WTC11 (cell line): Measurements from ENCODE around the gene EHF. TPM values are rescaled to one million over a fixed set of nuclear protein-coding genes. Genes with fewer than 3 reads are reported as not detected.

ENCODE experiments used
- ATAC-seq: fragments of 200-7000 bp; cut with Tn5 transposase; 2 replicates; pipeline ENCODE4 v1.10.0; 2021; ENCODE audit warnings: mild to moderate bottlenecking, moderate library complexity
- CTCF ChIA-PET: fragments of 300-600 bp; sonication (Branson Sonifier 250); formaldehyde crosslinking; loops from one replicate; lab custom pipeline; 2021; ENCODE audit warnings: antibody characterized with exemption; lab: Charles Lee
- POLR2A ChIA-PET: fragments of 350-600 bp; sonication (Branson Sonifier 250); formaldehyde crosslinking; loops from one replicate; lab custom pipeline; 2021; ENCODE audit warnings: antibody characterized with exemption; lab: Charles Lee
- DNase-seq: peaks from one replicate; pipeline ENCODE4 v3.0.0; 2021; ENCODE audit warnings: low spot score
- H3K27ac Mint-ChIP-seq: 2 replicates; pipeline ENCODE4 v1.8.0; 2021; ENCODE audit warnings: mixed read lengths
- H3K27me3 Mint-ChIP-seq: 2 replicates; pipeline ENCODE4 v1.8.0; 2021; ENCODE audit warnings: low read depth, mild to moderate bottlenecking, moderate library complexity, mixed read lengths
- H3K36me3 Mint-ChIP-seq: 2 replicates; pipeline ENCODE4 v1.8.0; 2021; ENCODE audit warnings: mixed read lengths
- H3K4me1 Mint-ChIP-seq: 2 replicates; pipeline ENCODE4 v1.8.0; 2022; ENCODE audit warnings: mixed read lengths
- H3K4me3 Mint-ChIP-seq: 2 replicates; pipeline ENCODE4 v1.8.0; 2021; ENCODE audit warnings: mild to moderate bottlenecking, moderate library complexity, mixed read lengths
- H3K9me3 Mint-ChIP-seq: 2 replicates; pipeline ENCODE4 v1.8.0; 2021; ENCODE audit warnings: mixed read lengths
- CREB1 ChIP-seq: sonication (generic); formaldehyde crosslinking; IDR thresholded peaks from 2 replicates; pipeline ENCODE4 v1.8.0; 2023; ENCODE audit warnings: mild to moderate bottlenecking, missing genetic modification reagents
- ELF4 ChIP-seq: sonication (generic); formaldehyde crosslinking; IDR thresholded peaks from 2 replicates; pipeline ENCODE4 v1.8.1; 2022; ENCODE audit warnings: low read depth, mild to moderate bottlenecking, moderate library complexity, missing genetic modification reagents
- FOXP1 ChIP-seq: sonication (generic); formaldehyde crosslinking; IDR thresholded peaks from 2 replicates; pipeline ENCODE4 v1.8.0; 2022; ENCODE audit warnings: missing genetic modification reagents, mild to moderate bottlenecking, moderate library complexity, borderline replicate concordance
- GRHL2 ChIP-seq: fragments of 250-450 bp; sonication (Bioruptor Pico); IDR thresholded peaks from 2 replicates; pipeline ENCODE4 v1.8.0; 2022; ENCODE audit warnings: mild to moderate bottlenecking, moderate library complexity; ENCODE audit not compliant: insufficient replicate concordance, severe bottlenecking
- IRF2 ChIP-seq: sonication (generic); formaldehyde crosslinking; IDR thresholded peaks from 2 replicates; pipeline ENCODE4 v1.8.0; 2022; ENCODE audit warnings: low read depth, missing genetic modification reagents, borderline replicate concordance
- NR2C2 ChIP-seq: sonication (generic); formaldehyde crosslinking; IDR thresholded peaks from 2 replicates; pipeline ENCODE4 v1.8.0; 2022; ENCODE audit warnings: mild to moderate bottlenecking, missing genetic modification reagents
- OVOL2 ChIP-seq: fragments of 250-450 bp; sonication (Bioruptor Pico); IDR thresholded peaks from 2 replicates; pipeline ENCODE4 v1.9.0; 2021; ENCODE audit warnings: mild to moderate bottlenecking, borderline replicate concordance
- SMAD4 ChIP-seq: sonication (generic); formaldehyde crosslinking; IDR thresholded peaks from 2 replicates; pipeline ENCODE4 v1.8.0; 2022; ENCODE audit warnings: mild to moderate bottlenecking, missing genetic modification reagents
- ZNF317 ChIP-seq: sonication (generic); formaldehyde crosslinking; IDR thresholded peaks from 2 replicates; pipeline ENCODE4 v1.8.1; 2023; ENCODE audit warnings: low read depth, mild to moderate bottlenecking, moderate library complexity, missing genetic modification reagents, borderline replicate concordance
- ZNF423 ChIP-seq: fragments of 250-450 bp; sonication (Bioruptor Pico); IDR thresholded peaks from 2 replicates; pipeline ENCODE4 v2.1.2; 2022; ENCODE audit warnings: mild to moderate bottlenecking, moderate library complexity
- total RNA-seq: library from RNA; stranded (reverse); gene quantifications from 3 replicates; pipeline ENCODE4 v1.2.3, GENCODE V29; 2021
- TF ChIP-seq, protein P1 (sequence below): fragments of 200-600 bp; IDR thresholded peaks from 2 replicates; pipeline ENCODE4 v1.8.0; 2022; ENCODE audit warnings: antibody characterized with exemption
- TF ChIP-seq, protein P2 (sequence below): sonication (generic); formaldehyde crosslinking; IDR thresholded peaks from 2 replicates; pipeline ENCODE4 v1.8.0; 2022; ENCODE audit warnings: mild to moderate bottlenecking, missing genetic modification reagents
- TF ChIP-seq, protein P3 (sequence below): sonication (generic); formaldehyde crosslinking; IDR thresholded peaks from 2 replicates; pipeline ENCODE4 v1.8.0; 2023; ENCODE audit warnings: missing genetic modification reagents
- TF ChIP-seq, protein P4 (sequence below): sonication (generic); formaldehyde crosslinking; IDR thresholded peaks from 2 replicates; pipeline ENCODE4 v1.8.1; 2023; ENCODE audit warnings: mild to moderate bottlenecking, missing genetic modification reagents, moderate library complexity
- TF ChIP-seq, protein P5 (sequence below): sonication (generic); formaldehyde crosslinking; IDR thresholded peaks from 2 replicates; pipeline ENCODE4 v1.8.1; 2022; ENCODE audit warnings: missing genetic modification reagents, borderline replicate concordance
- TF ChIP-seq, protein P6 (sequence below): sonication (generic); formaldehyde crosslinking; IDR thresholded peaks from 2 replicates; pipeline ENCODE4 v1.8.1; 2022; ENCODE audit warnings: low read depth, missing genetic modification reagents, borderline replicate concordance
- TF ChIP-seq, protein P7 (sequence below): sonication (generic); formaldehyde crosslinking; IDR thresholded peaks from 2 replicates; pipeline ENCODE4 v1.8.0; 2023; ENCODE audit warnings: mild to moderate bottlenecking, missing genetic modification reagents
- TF ChIP-seq, protein P8 (sequence below): fragments of 250-450 bp; sonication (Bioruptor Pico); IDR thresholded peaks from 2 replicates; pipeline ENCODE4 v1.9.0; 2021; ENCODE audit warnings: mild to moderate bottlenecking

The EHF gene
- total RNA-seq, 1 experiment from 2014 or later: 0.46 TPM

DNA sequence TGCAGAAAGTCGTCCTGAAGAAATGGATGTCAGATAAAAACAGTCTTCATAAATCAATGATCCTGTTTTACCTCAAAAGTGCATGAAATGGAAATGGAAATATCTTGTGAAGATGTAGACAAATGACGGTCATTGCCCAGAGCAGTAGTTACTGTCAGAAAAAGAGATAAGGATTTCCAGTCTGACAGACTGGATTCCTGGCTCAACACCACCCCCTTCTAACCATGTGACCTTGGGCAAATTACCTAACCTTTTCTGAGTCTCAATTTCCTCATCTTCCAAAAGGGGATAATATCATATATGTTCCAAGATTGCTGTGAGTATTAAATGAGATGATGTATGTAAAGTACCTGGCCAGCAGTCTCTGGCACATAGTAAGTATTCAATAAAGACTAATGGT is 32.9 kb upstream of the EHF start:
- ChIA-PET POLR2A (no interaction called here), CTCF (interaction anchor here (2.3 kb wide), 1 partner anchor 281 kb away, joined by 10 read pairs; no protein-coding TSS in a partner anchor)
- H3K27me3 Mint-ChIP-seq: peaks cover 1% of the 10 kb centered on the region; the same call in 1 of the 2 replicates
- H3K4me3 Mint-ChIP-seq: no peak overlapping the region
- H3K4me1 Mint-ChIP-seq: peaks cover 8% of the 10 kb centered on the region
- TF ChIP-seq, protein P1, sequence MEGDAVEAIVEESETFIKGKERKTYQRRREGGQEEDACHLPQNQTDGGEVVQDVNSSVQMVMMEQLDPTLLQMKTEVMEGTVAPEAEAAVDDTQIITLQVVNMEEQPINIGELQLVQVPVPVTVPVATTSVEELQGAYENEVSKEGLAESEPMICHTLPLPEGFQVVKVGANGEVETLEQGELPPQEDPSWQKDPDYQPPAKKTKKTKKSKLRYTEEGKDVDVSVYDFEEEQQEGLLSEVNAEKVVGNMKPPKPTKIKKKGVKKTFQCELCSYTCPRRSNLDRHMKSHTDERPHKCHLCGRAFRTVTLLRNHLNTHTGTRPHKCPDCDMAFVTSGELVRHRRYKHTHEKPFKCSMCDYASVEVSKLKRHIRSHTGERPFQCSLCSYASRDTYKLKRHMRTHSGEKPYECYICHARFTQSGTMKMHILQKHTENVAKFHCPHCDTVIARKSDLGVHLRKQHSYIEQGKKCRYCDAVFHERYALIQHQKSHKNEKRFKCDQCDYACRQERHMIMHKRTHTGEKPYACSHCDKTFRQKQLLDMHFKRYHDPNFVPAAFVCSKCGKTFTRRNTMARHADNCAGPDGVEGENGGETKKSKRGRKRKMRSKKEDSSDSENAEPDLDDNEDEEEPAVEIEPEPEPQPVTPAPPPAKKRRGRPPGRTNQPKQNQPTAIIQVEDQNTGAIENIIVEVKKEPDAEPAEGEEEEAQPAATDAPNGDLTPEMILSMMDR: no peak
- no peak for TF ChIP-seq FOXP1 (CRISPR knock-in tag)
- no peak for TF ChIP-seq IRF2 (CRISPR knock-in tag)
- TF ChIP-seq, protein P2, sequence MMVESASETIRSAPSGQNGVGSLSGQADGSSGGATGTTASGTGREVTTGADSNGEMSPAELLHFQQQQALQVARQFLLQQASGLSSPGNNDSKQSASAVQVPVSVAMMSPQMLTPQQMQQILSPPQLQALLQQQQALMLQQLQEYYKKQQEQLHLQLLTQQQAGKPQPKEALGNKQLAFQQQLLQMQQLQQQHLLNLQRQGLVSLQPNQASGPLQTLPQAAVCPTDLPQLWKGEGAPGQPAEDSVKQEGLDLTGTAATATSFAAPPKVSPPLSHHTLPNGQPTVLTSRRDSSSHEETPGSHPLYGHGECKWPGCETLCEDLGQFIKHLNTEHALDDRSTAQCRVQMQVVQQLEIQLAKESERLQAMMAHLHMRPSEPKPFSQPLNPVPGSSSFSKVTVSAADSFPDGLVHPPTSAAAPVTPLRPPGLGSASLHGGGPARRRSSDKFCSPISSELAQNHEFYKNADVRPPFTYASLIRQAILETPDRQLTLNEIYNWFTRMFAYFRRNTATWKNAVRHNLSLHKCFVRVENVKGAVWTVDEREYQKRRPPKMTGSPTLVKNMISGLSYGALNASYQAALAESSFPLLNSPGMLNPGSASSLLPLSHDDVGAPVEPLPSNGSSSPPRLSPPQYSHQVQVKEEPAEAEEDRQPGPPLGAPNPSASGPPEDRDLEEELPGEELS (CRISPR knock-in tag): no peak
- TF ChIP-seq CREB1 (CRISPR knock-in tag): no peak
- TF ChIP-seq, protein P3, sequence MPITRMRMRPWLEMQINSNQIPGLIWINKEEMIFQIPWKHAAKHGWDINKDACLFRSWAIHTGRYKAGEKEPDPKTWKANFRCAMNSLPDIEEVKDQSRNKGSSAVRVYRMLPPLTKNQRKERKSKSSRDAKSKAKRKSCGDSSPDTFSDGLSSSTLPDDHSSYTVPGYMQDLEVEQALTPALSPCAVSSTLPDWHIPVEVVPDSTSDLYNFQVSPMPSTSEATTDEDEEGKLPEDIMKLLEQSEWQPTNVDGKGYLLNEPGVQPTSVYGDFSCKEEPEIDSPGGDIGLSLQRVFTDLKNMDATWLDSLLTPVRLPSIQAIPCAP (CRISPR knock-in tag): no peak
- no peak for TF ChIP-seq ELF4 (CRISPR knock-in tag)
- TF ChIP-seq, protein P4, sequence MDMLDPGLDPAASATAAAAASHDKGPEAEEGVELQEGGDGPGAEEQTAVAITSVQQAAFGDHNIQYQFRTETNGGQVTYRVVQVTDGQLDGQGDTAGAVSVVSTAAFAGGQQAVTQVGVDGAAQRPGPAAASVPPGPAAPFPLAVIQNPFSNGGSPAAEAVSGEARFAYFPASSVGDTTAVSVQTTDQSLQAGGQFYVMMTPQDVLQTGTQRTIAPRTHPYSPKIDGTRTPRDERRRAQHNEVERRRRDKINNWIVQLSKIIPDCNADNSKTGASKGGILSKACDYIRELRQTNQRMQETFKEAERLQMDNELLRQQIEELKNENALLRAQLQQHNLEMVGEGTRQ: no peak
- TF ChIP-seq, protein P5, sequence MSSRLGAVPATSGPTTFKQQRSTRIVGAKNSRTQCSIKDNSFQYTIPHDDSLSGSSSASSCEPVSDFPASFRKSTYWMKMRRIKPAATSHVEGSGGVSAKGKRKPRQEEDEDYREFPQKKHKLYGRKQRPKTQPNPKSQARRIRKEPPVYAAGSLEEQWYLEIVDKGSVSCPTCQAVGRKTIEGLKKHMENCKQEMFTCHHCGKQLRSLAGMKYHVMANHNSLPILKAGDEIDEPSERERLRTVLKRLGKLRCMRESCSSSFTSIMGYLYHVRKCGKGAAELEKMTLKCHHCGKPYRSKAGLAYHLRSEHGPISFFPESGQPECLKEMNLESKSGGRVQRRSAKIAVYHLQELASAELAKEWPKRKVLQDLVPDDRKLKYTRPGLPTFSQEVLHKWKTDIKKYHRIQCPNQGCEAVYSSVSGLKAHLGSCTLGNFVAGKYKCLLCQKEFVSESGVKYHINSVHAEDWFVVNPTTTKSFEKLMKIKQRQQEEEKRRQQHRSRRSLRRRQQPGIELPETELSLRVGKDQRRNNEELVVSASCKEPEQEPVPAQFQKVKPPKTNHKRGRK (CRISPR knock-in tag): no peak
- ATAC-seq (no peak), DNase-seq (no peak)
- H3K27ac Mint-ChIP-seq: no peak overlapping the region
- peaks cover 1% of the 10 kb centered on the region; the same call in 1 of the 2 replicates for H3K36me3 Mint-ChIP-seq
- peaks cover 10% of the 10 kb centered on the region for H3K9me3 Mint-ChIP-seq

DNA sequence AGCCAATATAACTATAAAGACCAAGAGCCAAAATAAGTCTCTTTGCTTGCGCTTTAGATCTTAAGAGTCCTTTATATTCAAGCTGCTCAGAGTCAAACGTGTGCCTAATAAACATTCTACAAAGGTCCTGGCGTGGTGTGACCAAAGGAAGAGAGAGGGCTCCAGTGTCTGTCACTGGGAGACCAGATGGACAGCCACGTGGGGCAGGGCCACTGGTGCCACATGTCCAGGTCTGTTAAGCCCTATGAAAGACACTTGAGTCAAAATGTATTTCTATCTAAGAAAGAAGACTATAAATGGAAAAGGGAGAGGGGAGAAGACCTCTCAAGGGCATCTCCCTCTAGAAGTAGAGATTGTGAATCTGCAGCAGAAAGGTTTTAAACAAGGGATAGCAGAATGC is 32.2 kb upstream of the EHF start:
- Mint-ChIP-seq H3K4me1 (peaks cover 8% of the 10 kb centered on the region), H3K9me3 (peaks cover 16% of the 10 kb centered on the region), H3K27me3 (peaks cover 4% of the 10 kb centered on the region; the same call in 1 of the 2 replicates), H3K4me3 (no peak overlapping the region), H3K27ac (no peak overlapping the region), H3K36me3 (peaks cover 4% of the 10 kb centered on the region; the same call in 1 of the 2 replicates)
- ATAC-seq (no peak), DNase-seq (no peak)
- ChIA-PET POLR2A (no interaction called here), CTCF (no interaction called here)
- no peak for TF ChIP-seq ZNF317
- no peak for TF ChIP-seq NR2C2
- TF ChIP-seq OVOL2 (CRISPR knock-in tag): no peak
- no peak for TF ChIP-seq ZNF423 (CRISPR knock-in tag)
- no peak for TF ChIP-seq SMAD4 (CRISPR knock-in tag)
- TF ChIP-seq, protein P6, sequence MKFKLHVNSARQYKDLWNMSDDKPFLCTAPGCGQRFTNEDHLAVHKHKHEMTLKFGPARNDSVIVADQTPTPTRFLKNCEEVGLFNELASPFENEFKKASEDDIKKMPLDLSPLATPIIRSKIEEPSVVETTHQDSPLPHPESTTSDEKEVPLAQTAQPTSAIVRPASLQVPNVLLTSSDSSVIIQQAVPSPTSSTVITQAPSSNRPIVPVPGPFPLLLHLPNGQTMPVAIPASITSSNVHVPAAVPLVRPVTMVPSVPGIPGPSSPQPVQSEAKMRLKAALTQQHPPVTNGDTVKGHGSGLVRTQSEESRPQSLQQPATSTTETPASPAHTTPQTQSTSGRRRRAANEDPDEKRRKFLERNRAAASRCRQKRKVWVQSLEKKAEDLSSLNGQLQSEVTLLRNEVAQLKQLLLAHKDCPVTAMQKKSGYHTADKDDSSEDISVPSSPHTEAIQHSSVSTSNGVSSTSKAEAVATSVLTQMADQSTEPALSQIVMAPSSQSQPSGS (CRISPR knock-in tag): no peak
- TF ChIP-seq, protein P7, sequence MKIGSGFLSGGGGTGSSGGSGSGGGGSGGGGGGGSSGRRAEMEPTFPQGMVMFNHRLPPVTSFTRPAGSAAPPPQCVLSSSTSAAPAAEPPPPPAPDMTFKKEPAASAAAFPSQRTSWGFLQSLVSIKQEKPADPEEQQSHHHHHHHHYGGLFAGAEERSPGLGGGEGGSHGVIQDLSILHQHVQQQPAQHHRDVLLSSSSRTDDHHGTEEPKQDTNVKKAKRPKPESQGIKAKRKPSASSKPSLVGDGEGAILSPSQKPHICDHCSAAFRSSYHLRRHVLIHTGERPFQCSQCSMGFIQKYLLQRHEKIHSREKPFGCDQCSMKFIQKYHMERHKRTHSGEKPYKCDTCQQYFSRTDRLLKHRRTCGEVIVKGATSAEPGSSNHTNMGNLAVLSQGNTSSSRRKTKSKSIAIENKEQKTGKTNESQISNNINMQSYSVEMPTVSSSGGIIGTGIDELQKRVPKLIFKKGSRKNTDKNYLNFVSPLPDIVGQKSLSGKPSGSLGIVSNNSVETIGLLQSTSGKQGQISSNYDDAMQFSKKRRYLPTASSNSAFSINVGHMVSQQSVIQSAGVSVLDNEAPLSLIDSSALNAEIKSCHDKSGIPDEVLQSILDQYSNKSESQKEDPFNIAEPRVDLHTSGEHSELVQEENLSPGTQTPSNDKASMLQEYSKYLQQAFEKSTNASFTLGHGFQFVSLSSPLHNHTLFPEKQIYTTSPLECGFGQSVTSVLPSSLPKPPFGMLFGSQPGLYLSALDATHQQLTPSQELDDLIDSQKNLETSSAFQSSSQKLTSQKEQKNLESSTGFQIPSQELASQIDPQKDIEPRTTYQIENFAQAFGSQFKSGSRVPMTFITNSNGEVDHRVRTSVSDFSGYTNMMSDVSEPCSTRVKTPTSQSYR (CRISPR knock-in tag): no peak
- no peak for TF ChIP-seq GRHL2
- TF ChIP-seq, protein P8, sequence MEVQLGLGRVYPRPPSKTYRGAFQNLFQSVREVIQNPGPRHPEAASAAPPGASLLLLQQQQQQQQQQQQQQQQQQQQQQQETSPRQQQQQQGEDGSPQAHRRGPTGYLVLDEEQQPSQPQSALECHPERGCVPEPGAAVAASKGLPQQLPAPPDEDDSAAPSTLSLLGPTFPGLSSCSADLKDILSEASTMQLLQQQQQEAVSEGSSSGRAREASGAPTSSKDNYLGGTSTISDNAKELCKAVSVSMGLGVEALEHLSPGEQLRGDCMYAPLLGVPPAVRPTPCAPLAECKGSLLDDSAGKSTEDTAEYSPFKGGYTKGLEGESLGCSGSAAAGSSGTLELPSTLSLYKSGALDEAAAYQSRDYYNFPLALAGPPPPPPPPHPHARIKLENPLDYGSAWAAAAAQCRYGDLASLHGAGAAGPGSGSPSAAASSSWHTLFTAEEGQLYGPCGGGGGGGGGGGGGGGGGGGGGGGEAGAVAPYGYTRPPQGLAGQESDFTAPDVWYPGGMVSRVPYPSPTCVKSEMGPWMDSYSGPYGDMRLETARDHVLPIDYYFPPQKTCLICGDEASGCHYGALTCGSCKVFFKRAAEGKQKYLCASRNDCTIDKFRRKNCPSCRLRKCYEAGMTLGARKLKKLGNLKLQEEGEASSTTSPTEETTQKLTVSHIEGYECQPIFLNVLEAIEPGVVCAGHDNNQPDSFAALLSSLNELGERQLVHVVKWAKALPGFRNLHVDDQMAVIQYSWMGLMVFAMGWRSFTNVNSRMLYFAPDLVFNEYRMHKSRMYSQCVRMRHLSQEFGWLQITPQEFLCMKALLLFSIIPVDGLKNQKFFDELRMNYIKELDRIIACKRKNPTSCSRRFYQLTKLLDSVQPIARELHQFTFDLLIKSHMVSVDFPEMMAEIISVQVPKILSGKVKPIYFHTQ (CRISPR knock-in tag): no peak
- TF ChIP-seq, protein P4: no peak
